GM10266 (cell line): Measurements from ENCODE around the gene DHCR24.

Experiments used
- DNase-seq: peaks from one replicate; pipeline ENCODE4 v3.0.0; 2012; ENCODE audit errors: extremely low spot score
- CTCF ChIP-seq: IDR thresholded peaks from 2 replicates; pipeline ENCODE4 v1.5.1; 2012; ENCODE audit warnings: mild to moderate bottlenecking, low read depth; ENCODE audit not compliant: control insufficient read depth, insufficient read depth; ENCODE audit errors: missing control alignments

Gene DHCR24

GRCh38 chr1:54848134-54848948 lies 38.7 kb downstream of the DHCR24 start:
- DNase-seq = no peak
- TF ChIP-seq CTCF = no peak

GRCh38 chr1:54846716-54847284 lies 40.2 kb downstream of the DHCR24 start:
- TF ChIP-seq CTCF = no peak
- DNase-seq = no peak

DNA sequence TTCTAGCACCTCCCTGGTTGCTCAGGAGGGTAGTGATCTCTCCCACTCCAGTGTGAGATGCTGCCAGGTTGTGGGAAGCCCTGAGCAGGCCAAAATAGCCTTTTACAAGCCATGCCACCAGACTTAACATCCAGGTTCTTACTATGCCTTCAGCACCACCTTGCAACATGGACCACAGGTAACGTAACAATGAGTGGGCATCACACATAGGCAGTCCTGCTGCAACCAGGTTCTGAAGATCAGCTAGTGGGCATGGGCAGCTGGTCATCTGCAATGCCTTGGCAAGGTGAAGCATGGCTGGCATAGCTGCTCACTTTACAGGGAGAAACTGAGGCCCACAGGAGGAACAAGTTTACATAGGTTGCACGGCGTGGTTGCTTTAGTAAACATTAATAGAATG lies 40.7 kb downstream of the DHCR24 start:
- TF ChIP-seq CTCF = no peak
- no peak for DNase-seq

DNA sequence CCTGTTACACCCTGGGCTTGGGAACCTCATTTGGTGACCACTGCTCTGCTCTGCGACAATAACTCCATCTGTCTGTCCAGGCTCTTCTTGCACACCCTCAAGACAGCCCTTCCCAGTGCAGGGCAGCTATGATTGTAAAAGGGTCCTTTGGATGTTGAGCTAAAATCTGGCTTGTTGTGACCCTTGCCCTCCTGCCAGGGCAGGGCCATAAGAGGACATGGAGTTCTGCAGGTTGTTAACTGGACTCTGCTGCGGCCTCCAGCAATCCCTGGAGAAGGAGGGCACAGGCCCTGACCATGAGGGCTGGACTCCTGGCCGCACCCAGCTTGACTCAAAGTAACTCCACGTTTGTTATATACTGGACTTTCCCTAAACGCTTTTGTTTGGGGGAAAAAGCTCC lies 41.2 kb downstream of the DHCR24 start:
- TF ChIP-seq CTCF = no peak
- DNase-seq = no peak

DNA sequence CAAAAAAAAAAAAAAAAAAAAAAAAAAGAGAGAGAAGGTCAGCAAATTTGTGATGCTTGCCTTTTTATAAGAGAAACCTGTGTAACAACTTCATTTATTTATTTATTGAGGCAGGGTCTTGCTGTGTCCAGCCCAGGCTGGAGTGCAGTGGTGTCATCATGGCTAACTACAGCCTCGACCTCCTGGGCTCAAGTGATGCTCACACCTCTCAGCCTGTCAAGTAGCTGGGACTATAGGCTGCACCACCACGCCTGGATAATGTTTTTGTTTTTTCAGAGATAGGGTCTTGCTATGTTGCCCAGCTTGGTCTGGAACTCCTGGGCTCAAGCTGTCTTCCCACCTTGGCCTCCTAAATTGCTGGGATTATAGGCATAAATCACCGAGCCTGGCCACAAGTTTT lies 42.4 kb downstream of the DHCR24 start:
- no peak for DNase-seq
- TF ChIP-seq CTCF = no peak

DNA sequence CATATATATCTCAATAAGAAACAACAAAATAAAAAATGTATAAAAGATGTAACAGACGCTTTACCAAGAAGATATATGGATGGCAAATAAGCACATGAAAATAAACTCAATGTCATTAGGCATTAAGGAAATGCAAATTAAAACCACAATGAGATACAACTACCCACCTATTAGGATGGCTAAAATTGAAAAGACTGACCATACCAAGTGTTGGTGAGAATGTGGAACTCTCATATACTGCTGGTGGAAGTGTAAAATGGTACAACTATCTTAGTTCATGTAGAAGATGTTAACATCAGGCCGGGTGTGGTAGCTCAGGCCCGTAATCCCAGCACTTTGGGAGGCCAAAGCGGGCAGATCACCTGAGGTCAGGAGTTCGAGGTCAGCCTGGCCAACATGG lies 43.5 kb downstream of the DHCR24 start:
- DNase-seq = no peak
- no peak for TF ChIP-seq CTCF

- no peak for DNase-seq
- no peak for TF ChIP-seq CTCF
Observed at GRCh38 chr1:54842963-54843362, 44.0 kb downstream of the DHCR24 start.
